HG03108 (cell line): ENCODE measurements around the gene PDE1C.
A peak's percentile ranks its signal among the peaks of the same experiment; 100 is the strongest.
"Not testable (repeated sequence)": the region's sequence is repeated elsewhere in the genome, so short reads cannot be mapped to it uniquely, and the experiment has no call there.

Experiments used
- ATAC-seq: cut with Tn5 transposase; IDR thresholded peaks from one replicate; pipeline ENCODE4 v1.9.1; 2021; ENCODE audit warnings: moderate library complexity; ENCODE audit not compliant: unreplicated experiment

Gene PDE1C

DNA sequence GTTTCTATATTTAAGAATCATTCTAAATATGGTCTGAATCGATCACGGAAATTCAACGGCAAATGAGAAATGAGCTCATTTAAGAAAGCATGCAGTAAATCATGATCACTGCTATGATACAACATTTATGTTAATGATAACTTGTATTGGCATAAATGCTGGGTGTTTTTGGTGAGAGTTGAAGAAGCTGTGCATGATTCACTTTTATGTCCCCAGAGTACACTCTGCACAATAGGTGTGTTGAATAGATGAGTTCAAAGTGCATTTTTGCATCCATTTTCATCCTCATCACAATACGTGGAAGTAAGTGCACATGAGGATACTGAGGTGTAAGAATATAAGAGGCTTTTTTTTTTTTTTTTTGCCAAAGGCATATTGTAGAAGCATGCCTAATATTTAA lies 213.9 kb downstream of the PDE1C start:
- no peak for ATAC-seq

DNA sequence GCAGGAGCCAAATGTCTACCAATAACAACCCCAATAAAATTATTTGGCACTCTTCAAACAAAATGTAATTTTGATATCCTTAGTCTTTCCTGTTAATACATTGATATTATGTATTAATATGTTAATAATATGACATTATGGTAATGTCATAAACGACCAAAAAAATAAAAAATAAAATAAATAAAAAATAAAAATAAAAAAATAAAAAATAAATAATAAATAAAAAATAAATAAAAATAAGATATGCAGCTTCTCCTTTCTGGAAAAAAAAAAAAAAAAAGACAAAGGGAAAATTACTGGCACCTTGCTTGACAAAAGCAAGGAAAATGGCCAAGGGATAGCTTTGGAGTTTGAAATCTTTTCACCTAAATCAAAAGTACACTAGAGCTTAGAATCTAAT lies 214.7 kb downstream of the PDE1C start:
- ATAC-seq, result no peak

GRCh38 chr7:31853380-31853779 lies 216.8 kb downstream of the PDE1C start:
- no peak for ATAC-seq

GRCh38 chr7:31852462-31852861 lies 217.7 kb downstream of the PDE1C start:
- no peak for ATAC-seq

- no peak for ATAC-seq
These were observed 219.1 kb downstream of the PDE1C start for GRCh38 chr7:31851119-31851518.

GRCh38 chr7:31850601-31851000 lies 219.6 kb downstream of the PDE1C start:
- no peak for ATAC-seq

DNA sequence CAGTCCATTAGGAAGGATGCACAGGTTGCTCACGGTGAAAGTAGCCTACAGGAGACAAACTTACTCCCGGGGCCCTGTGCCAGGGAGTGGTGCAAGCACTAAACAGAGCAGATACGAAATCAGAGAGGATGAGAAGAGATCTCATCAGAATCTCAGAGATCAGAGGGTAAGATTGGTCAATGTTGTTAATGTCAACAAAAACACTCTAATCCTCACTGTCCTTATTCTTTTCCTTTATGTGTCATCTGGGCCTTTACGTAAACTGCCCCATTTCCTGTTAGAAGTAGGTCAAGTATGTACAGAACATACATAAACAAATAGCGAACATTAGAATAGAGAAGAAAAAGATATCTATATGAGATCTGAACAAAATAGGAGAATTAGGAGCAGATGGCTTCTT lies 220.1 kb downstream of the PDE1C start:
- ATAC-seq, result no peak

GRCh38 chr7:31835471-31835870 lies 234.7 kb downstream of the PDE1C start:
- no peak for ATAC-seq

GRCh38 chr7:31833625-31834024 lies 236.6 kb downstream of the PDE1C start:
- not testable (repeated sequence) for ATAC-seq

GRCh38 chr7:31828520-31828919 lies 241.7 kb downstream of the PDE1C start:
- ATAC-seq, result no peak

DNA sequence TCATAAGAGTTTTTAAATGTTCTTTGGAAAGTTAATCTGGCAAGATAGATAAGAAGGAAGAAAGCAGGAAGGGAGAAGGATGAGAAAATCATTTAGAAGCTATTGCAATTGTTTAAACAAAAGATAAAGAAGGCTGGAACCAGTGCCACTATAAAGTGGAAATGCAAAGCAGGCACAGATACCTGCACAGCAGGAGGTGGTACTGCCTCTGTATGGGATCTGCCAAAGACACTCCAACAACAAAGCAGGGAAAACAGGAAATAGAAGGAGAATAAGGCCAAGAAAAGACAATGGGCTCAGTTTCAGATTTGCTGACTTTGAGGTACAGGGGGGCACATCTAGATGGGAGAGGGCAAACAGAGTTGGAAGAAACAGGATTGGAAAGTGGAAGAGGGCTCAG lies 244.6 kb downstream of the PDE1C start:
- ATAC-seq, result no peak

GRCh38 chr7:31819031-31819430 lies 251.2 kb downstream of the PDE1C start:
- no peak for ATAC-seq

DNA sequence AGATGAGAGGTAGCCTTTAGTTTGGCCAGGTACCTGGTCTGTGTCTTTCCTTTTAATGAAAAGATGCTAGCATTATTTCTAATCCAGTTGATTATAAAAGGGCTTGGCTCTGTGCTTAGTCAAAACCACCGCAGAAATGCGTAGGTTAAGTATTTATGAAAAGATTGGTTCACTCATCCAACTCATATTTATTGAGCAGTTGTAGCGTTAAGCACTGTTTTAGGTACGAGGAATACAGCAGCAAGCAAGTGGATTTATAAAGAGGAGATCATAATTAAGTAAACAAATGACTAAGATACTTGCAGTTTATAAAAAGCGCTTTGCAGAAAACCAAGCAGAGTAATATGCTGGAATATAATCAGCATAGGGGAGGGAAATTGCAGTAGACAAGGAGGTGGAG lies 253.4 kb downstream of the PDE1C start:
- no peak for ATAC-seq

DNA sequence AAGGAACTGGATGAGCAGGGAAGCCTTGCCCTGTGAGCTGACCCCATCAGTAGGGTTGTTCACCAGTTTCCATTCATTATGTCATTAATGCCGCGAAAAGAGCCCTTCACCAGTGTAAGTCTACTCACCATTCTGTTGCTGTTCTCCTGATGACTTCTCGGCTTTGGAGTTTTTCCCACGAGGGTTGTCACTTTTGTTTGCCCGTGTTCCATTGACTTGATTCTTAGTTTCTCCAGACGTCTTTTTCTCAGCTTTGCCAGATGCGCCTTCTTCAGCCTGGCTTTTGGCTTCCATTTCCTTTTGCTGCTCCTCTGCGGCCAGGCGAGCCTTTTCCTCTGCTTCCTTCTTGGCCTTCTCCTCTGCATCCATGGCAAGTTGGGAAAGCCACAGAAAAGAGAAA lies 254.4 kb downstream of the PDE1C start:
- no peak for ATAC-seq

DNA sequence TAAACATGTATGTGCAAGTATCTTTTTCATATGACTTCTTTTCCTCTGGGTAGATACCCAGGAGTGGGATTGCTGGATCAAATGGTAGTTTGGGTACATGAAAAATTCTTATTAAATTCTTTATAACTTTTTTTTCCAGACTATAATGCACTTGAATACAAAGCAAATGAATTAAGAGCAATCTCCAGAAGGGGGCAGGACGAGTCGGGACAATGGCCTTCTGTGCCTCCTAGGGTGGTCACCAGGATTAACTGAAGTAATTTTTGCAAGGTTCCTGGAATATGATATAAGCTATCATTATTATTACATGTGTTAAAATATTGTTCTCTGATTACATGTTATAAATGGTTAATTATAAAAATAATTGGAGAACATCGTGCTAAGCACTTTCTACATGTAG lies 256.0 kb downstream of the PDE1C start:
- no peak for ATAC-seq

- peak; percentile 71 for ATAC-seq
These were observed 258.4 kb downstream of the PDE1C start for GRCh38 chr7:31811650-31812461.

- peak; percentile 81 for ATAC-seq
These were observed 264.9 kb downstream of the PDE1C start for GRCh38 chr7:31805209-31805818.

GRCh38 chr7:31796375-31796774 lies 273.8 kb downstream of the PDE1C start:
- no peak for ATAC-seq

GRCh38 chr7:31794851-31795344 lies 275.3 kb downstream of the PDE1C start:
- no peak for ATAC-seq

DNA sequence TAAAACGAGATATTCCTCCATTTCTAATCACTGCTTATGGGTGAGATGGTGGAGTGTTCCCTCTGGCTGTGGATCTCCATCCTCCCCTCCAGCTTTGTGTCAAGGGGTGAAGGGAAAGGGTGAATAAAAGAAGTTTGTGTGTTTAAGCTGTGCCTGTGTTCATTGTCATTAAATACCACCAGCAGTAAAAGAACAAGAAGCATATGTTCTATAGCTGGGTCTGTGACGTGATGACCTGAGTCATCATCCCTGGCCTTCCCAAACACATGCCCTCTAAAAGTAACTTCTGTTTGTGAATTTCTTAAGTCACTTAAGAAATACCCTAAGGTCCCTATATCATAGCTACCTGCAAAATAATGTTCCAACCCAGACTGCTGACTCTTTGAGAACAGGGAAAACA lies 278.3 kb downstream of the PDE1C start:
- no peak for ATAC-seq

DNA sequence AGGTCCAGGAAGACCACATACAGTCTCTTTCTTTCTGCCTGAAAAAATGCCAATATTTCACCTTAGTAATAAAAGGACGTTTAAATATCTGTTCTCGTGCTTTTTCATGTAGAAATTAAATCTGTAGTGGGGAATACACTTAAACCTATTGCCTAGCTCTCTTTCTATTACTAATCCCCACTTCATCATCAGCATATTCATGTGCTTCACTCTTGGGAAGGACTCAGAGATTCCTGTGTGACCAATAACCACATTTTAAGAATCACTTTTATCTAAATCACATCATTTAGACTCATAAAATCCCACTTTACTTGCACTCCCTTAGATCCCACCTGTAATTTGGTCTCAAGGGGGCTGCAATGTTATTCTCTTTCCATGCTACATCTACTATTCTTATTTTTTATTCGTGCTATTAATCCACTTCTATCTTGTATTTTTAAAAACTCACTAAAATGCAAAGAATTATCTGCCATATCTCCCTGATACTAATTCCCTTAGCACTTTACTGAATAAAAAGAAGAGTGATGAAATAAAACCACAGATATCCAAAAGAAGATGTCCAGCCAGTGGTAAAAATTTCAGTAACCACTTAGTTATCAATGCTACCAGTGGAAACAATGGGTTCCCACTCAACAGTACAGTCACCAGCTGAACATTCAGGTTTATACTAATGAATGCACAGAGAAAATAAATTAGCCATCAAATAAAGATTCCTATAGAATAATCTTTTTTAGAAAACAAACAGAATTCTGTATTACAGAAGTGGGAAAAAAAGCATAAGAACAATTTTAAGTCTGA lies 281.1 kb downstream of the PDE1C start:
- no peak for ATAC-seq

- ATAC-seq, result peak; percentile 66
These were observed 281.8 kb downstream of the PDE1C start for GRCh38 chr7:31788445-31788844.
